GM12878 (cell line): ENCODE measurements around the gene ABI3. TPM values are rescaled to one million over a fixed set of nuclear protein-coding genes. Genes with fewer than 3 reads are reported as not detected.

Experiments used
- ATAC-seq: fragments of 200-7000 bp; cut with Tn5 transposase; 3 replicates; pipeline ENCODE4 v1.9.1; 2020; ENCODE audit warnings: mild to moderate bottlenecking, moderate library complexity
- BruUV-seq: library from RNA; stranded (reverse); fragments of 400-500 nt; replicated peaks from 2 replicates; lab custom pipeline; 2021; lab: Mats Ljungman, UMichigan
- CTCF ChIA-PET: fragments of 300-600 bp; sonication (Branson Sonifier 250); formaldehyde crosslinking; extraction: SDS; loops from one replicate; lab custom pipeline; 2021; ENCODE audit warnings: inconsistent platforms; lab: Yijun Ruan, JAX
- POLR2A ChIA-PET: fragments of 350-600 bp; formaldehyde crosslinking; extraction: SDS; loops from one replicate; lab custom pipeline; 2021; ENCODE audit warnings: inconsistent platforms; lab: Charles Lee
- RAD21 ChIA-PET: fragments of 300-600 bp; sonication (Branson Sonifier 250); formaldehyde crosslinking; loops from one replicate; lab custom pipeline; 2023; ENCODE audit warnings: antibody characterized with exemption; ENCODE audit not compliant: unreplicated experiment; lab: Charles Lee
- SMC1A ChIA-PET: fragments of 300-600 bp; sonication (Branson Sonifier 250); formaldehyde crosslinking; loops from one replicate; lab custom pipeline; 2023; ENCODE audit not compliant: unreplicated experiment, uncharacterized antibody; lab: Charles Lee
- DNase-seq: peaks from one replicate; pipeline ENCODE4 v3.0.0-alpha.2; 2011; ENCODE audit warnings: low read depth, low spot score
- FAIRE-seq: peaks from 3 replicates; lab custom pipeline; 2011; peaks lifted over from hg19 to GRCh38; lab: Jason Lieb, UNC
- H2AFZ ChIP-seq: 2 replicates; pipeline ENCODE4 v1.6.0; 2011; ENCODE audit warnings: low read depth, low read length, control low read depth; ENCODE audit not compliant: control insufficient read depth
- H3K27ac ChIP-seq: 2 replicates; pipeline ENCODE4 v1.5.1; 2011; ENCODE audit warnings: control low read depth; ENCODE audit not compliant: control insufficient read depth, insufficient read depth
- H3K27me3 ChIP-seq, 2 experiments: replicated peaks in 1 of 2; 2 replicates each; pipeline versions ENCODE4 v1.6.0 to v1.6.1; 2011; ENCODE audit warnings: low read length in 1 of 2; ENCODE audit not compliant: control insufficient read depth in 2 of 2, insufficient read depth in 2 of 2
- H3K36me3 ChIP-seq, 2 experiments: 2 replicates each; pipeline ENCODE4 v1.5.1; 2011; ENCODE audit warnings: low read length in 1 of 2; ENCODE audit not compliant: control insufficient read depth in 2 of 2, insufficient read depth in 2 of 2
- H3K4me1 ChIP-seq: 2 replicates; pipeline ENCODE4 v1.6.1; 2011; ENCODE audit warnings: mild to moderate bottlenecking, low read length, moderate library complexity, mixed read lengths; ENCODE audit not compliant: control insufficient read depth, insufficient read depth
- H3K4me2 ChIP-seq: 2 replicates; pipeline ENCODE4 v1.6.0; 2011; ENCODE audit warnings: control low read depth; ENCODE audit not compliant: control insufficient read depth, insufficient read depth
- H3K4me3 ChIP-seq: fragments of 200-600 bp; sonication (generic); 2 replicates; pipeline ENCODE4 v1.5.1; 2016
- H3K79me2 ChIP-seq: 2 replicates; pipeline ENCODE4 v1.6.0; 2011; ENCODE audit warnings: low read length; ENCODE audit not compliant: control insufficient read depth, insufficient read depth
- H3K9ac ChIP-seq: 2 replicates; pipeline ENCODE4 v1.8.0; 2011; ENCODE audit warnings: low read length, control low read depth, mixed read lengths; ENCODE audit not compliant: control insufficient read depth, insufficient read depth
- H3K9me3 ChIP-seq: replicated peaks from 3 replicates; pipeline ENCODE4 v1.5.1; 2011; ENCODE audit warnings: mild to moderate bottlenecking, low read length; ENCODE audit not compliant: control insufficient read depth, insufficient read depth
- H4K20me1 ChIP-seq: 2 replicates; pipeline ENCODE4 v1.6.0; 2011; ENCODE audit not compliant: control insufficient read depth, insufficient read depth
- BHLHE40 ChIP-seq, 2 experiments: fragments of 450-650 bp in 1 of 2; IDR thresholded peaks; 2 replicates each; pipeline ENCODE4 v1.6.1; 2011 to 2017; ENCODE audit warnings: low read depth in 2 of 2, borderline replicate concordance in 1 of 2, improper control_type of control experiment in 1 of 2, low read length in 1 of 2, mild to moderate bottlenecking in 1 of 2
- E4F1 ChIP-seq: fragments of 450-650 bp; IDR thresholded peaks from 2 replicates; pipeline ENCODE4 v1.6.1; 2018; ENCODE audit warnings: borderline replicate concordance, mild to moderate bottlenecking; ENCODE audit not compliant: partially characterized antibody
- EED ChIP-seq: sonication (generic); IDR thresholded peaks from 2 replicates; pipeline ENCODE4 v1.6.1; 2016; ENCODE audit warnings: antibody characterized with exemption, low read depth
- KDM1A ChIP-seq: fragments of 200-600 bp; sonication (generic); IDR thresholded peaks from 2 replicates; pipeline ENCODE4 v1.6.1; 2016; ENCODE audit warnings: borderline replicate concordance
- MEF2B ChIP-seq: fragments of 450-650 bp; IDR thresholded peaks from 2 replicates; pipeline ENCODE4 v1.6.1; 2018; ENCODE audit warnings: mild to moderate bottlenecking, moderate library complexity; ENCODE audit not compliant: partially characterized antibody, poor library complexity, severe bottlenecking
- PAX5 ChIP-seq: IDR thresholded peaks from 2 replicates; pipeline ENCODE4 v1.6.1; 2011; ENCODE audit warnings: low read depth, low read length, borderline replicate concordance
- POU2F2 ChIP-seq: IDR thresholded peaks from 3 replicates; pipeline ENCODE4 v1.6.1; 2011; ENCODE audit warnings: low read depth, mild to moderate bottlenecking, low read length, borderline replicate concordance
- RUNX3 ChIP-seq: IDR thresholded peaks from 2 replicates; pipeline ENCODE4 v1.6.1; 2012; ENCODE audit warnings: low read length, inconsistent platforms
- SRF ChIP-seq, 2 experiments: IDR thresholded peaks; 2 replicates each; pipeline ENCODE4 v1.6.1; 2011; ENCODE audit warnings: low read depth in 2 of 2, low read length in 2 of 2, mild to moderate bottlenecking in 1 of 2, moderate library complexity in 1 of 2
- TCF12 ChIP-seq: IDR thresholded peaks from 2 replicates; pipeline ENCODE4 v1.6.1; 2011; ENCODE audit warnings: low read depth, mild to moderate bottlenecking, low read length
- TCF3 ChIP-seq: IDR thresholded peaks from 2 replicates; pipeline ENCODE4 v1.6.1; 2012; ENCODE audit warnings: low read depth, mild to moderate bottlenecking, low read length, borderline replicate concordance; ENCODE audit not compliant: insufficient read depth
- WGBS: methylation state at CpG from one replicate; pipeline ENCODE4 v1.1.6; 2016; ENCODE audit warnings: low lambda C conversion rate; ENCODE audit not compliant: insufficient replicate concordance, insufficient coverage; ENCODE audit errors: missing lambda C conversion rate; 5-methylcytosine and 5-hydroxymethylcytosine counted together
- in situ Hi-C: fragments of 300-500 bp; cut with MboI; formaldehyde crosslinking; loops from 9 replicates; pipeline ENCODE4 v1.14.3; 2018; ENCODE audit warnings: mixed read lengths
- intact Hi-C: fragments of 100-400 bp; cut with micrococcal nuclease; formaldehyde crosslinking; loops from one replicate; pipeline ENCODE4 v1.14.2; 2022; ENCODE audit not compliant: unreplicated experiment
- polyA plus RNA-seq, 11 experiments: library from polyadenylated mRNA; depleted of rRNA in 4 of 11; unstranded in 6 of 11; stranded (reverse) in 5 of 11; fragments of >200 nt; fragmentation: Nextera tagmentation in 4 of 11; fragmentation: Illumina TruSeq in 1 of 11; extraction: Ambion mirVana in 4 of 11; extraction: Trizol in 1 of 11; gene quantifications; 1 replicate in 1 of 11; 2 replicates in 10 of 11; pipeline versions ENCODE4 v1.2.1 to v1.2.3, GENCODE V29; 2011 to 2016; ENCODE audit warnings: inconsistent platforms in 2 of 11, missing spikeins in 2 of 11, low read depth in 1 of 11
- total RNA-seq, 4 experiments: library from RNA; depleted of rRNA in 3 of 4; stranded (reverse); fragments of >200 nt in 3 of 4; fragmentation: Illumina TruSeq in 1 of 4; extraction: Trizol in 1 of 4; gene quantifications; 2 replicates each; pipeline versions ENCODE4 v1.2.1 to v1.2.3, GENCODE V29; 2013 to 2021

ABI3 gene
- total and polyA plus RNA-seq, 10 of the 15 experiments (the other 5 are each of a cell fraction or from before 2014, with no cell fraction given): 13.4 to 109 (median 51.1) TPM

GRCh38 chr17:49213399-49213798 is 2.9 kb downstream of the ABI3 start:
- H3K4me3 ChIP-seq: peak overlapping the region; percentile 98
- peak overlapping the region; percentile 94 for H3K4me2 ChIP-seq
- H4K20me1 ChIP-seq: no peaks in the 10 kb centered on the region
- peak; percentile 15 for ATAC-seq
- no TSS peak for BruUV-seq
- no peaks in the 10 kb centered on the region for H3K27me3 ChIP-seq
- no peak for DNase-seq
- peak overlapping the region; percentile 96 for H3K27ac ChIP-seq
- in situ Hi-C loops (no loop called here), intact Hi-C loops (no loop called here)
- CTCF ChIA-PET: interaction anchor here (2.9 to 8.5 kb wide), 5 partner anchors 9 to 32 kb away, joined by 19 to 127 read pairs (median 45); no protein-coding TSS in a partner anchor
- TF ChIP-seq E4F1 (no peak), MEF2B (peak; percentile 46), TCF12 (peak; percentile 70; the same call in 1 of the 2 replicates), KDM1A (no peak), EED (0 out of 2 replicates have a peak, but pooled peaks have one; percentile 44), POU2F2 (peak; percentile 86), BHLHE40 (IDR thresholded peaks at IDR 0.05; ENCODE audit: borderline replicate concordance in 1 of 2, low read depth in 2 of 2, low read length in 1 of 2) (peak; percentile 9 to 51; a peak in 2 of 4 replicates), PAX5 (peak; percentile 75), TCF3 (0 out of 2 replicates have a peak, but pooled peaks have one; percentile 53), SRF (IDR thresholded peaks at IDR 0.05; ENCODE audit: low read depth in 2 of 2, low read length in 2 of 2) (no peak), RUNX3 (peak; percentile 53; the same call in 1 of the 2 replicates)
- H3K9me3 ChIP-seq: no peaks in the 10 kb centered on the region
- peak overlapping the region; percentile 98 for H3K9ac ChIP-seq
- no peak for FAIRE-seq
- peaks cover 5 to 14% of the 10 kb centered on the region in 2 experiments for H3K36me3 ChIP-seq
- SMC1A ChIA-PET: interaction anchor here (1.7 to 16.8 kb wide), 5 partner anchors 9 to 33 kb away, joined by 3 to 354 read pairs (median 22); no protein-coding TSS in a partner anchor
- 0% methylated on average over 5 of the region's 5 CpGs for WGBS
- POLR2A ChIA-PET: interaction anchor here (1.4 to 13.2 kb wide), 3 partner anchors 13 to 304 kb away, joined by 3 to 537 read pairs (median 12); no protein-coding TSS in a partner anchor
- H2AFZ ChIP-seq: no peak overlapping the region
- RAD21 ChIA-PET: interaction anchor here (2.3 to 13.4 kb wide), 4 partner anchors 8 to 32 kb away, joined by 15 to 355 read pairs (median 39); no protein-coding TSS in a partner anchor
- peaks cover 52% of the 10 kb centered on the region for H3K4me1 ChIP-seq
- H3K79me2 ChIP-seq: peaks cover 87% of the 10 kb centered on the region
